Hepatocyte (in vitro differentiated cells): ENCODE data around the gene UXS1. TPM values are rescaled to one million over a fixed set of nuclear protein-coding genes. Genes with fewer than 3 reads are reported as not detected.

ENCODE experiments used
- DNase-seq: peaks from one replicate; pipeline ENCODE4 v3.0.0-alpha.2; 2016; ENCODE audit warnings: low spot score
- H2AFZ ChIP-seq: fragments of 200-600 bp; sonication (generic); 2 replicates; pipeline ENCODE4 v1.6.0; 2016; ENCODE audit warnings: antibody characterized with exemption, mild to moderate bottlenecking
- H3K27ac ChIP-seq: fragments of 200-600 bp; sonication (generic); 2 replicates; pipeline ENCODE4 v1.5.1; 2016; ENCODE audit warnings: mild to moderate bottlenecking
- H3K27me3 ChIP-seq: fragments of 200-600 bp; sonication (generic); 2 replicates; pipeline ENCODE4 v1.6.1; 2016
- H3K36me3 ChIP-seq: fragments of 200-600 bp; sonication (generic); replicated peaks from 2 replicates; pipeline ENCODE4 v1.5.1; 2016; ENCODE audit warnings: low read depth; ENCODE audit not compliant: insufficient read depth
- H3K4me1 ChIP-seq: fragments of 200-600 bp; sonication (generic); 2 replicates; pipeline ENCODE4 v1.5.1; 2016; ENCODE audit warnings: mild to moderate bottlenecking, moderate library complexity; ENCODE audit not compliant: insufficient read depth
- H3K4me2 ChIP-seq: fragments of 200-600 bp; sonication (generic); 2 replicates; pipeline ENCODE4 v1.6.0; 2016
- H3K4me3 ChIP-seq: fragments of 200-600 bp; sonication (generic); 2 replicates; pipeline ENCODE4 v1.5.1; 2016; ENCODE audit warnings: mild to moderate bottlenecking
- H3K79me2 ChIP-seq: fragments of 200-600 bp; sonication (generic); 2 replicates; pipeline ENCODE4 v1.6.0; 2017; ENCODE audit warnings: mild to moderate bottlenecking
- H3K9me2 ChIP-seq: fragments of 200-600 bp; sonication (generic); replicated peaks from 2 replicates; pipeline ENCODE4 v1.6.0; 2017; ENCODE audit warnings: mild to moderate bottlenecking; ENCODE audit not compliant: insufficient read depth
- H3K9me3 ChIP-seq: fragments of 200-600 bp; sonication (generic); 2 replicates; pipeline ENCODE4 v1.5.1; 2016; ENCODE audit warnings: low read depth, mild to moderate bottlenecking
- H4K20me1 ChIP-seq: fragments of 200-600 bp; sonication (generic); 2 replicates; pipeline ENCODE4 v1.6.0; 2016; ENCODE audit warnings: mild to moderate bottlenecking; ENCODE audit not compliant: insufficient read depth, poor library complexity, severe bottlenecking
- CTCF ChIP-seq: fragments of 200-600 bp; sonication (generic); IDR thresholded peaks from 2 replicates; pipeline ENCODE4 v1.5.1; 2016; ENCODE audit warnings: antibody characterized with exemption, mild to moderate bottlenecking; ENCODE audit not compliant: poor library complexity
- EZH2 ChIP-seq: fragments of 200-600 bp; sonication (generic); IDR thresholded peaks from 2 replicates; pipeline ENCODE4 v1.6.1; 2016; ENCODE audit warnings: antibody characterized with exemption, mild to moderate bottlenecking, borderline replicate concordance
- EZH2phosphoT487 ChIP-seq: fragments of 200-600 bp; sonication (generic); IDR thresholded peaks from one replicate; pipeline ENCODE4 v1.6.1; 2018; ENCODE audit warnings: antibody characterized with exemption, mild to moderate bottlenecking, low read depth, moderate library complexity; ENCODE audit not compliant: unreplicated experiment, severe bottlenecking
- WGBS: methylation state at CpG from one replicate; pipeline ENCODE4 v1.1.6; 2016; ENCODE audit warnings: low lambda C conversion rate; ENCODE audit errors: missing lambda C conversion rate; 5-methylcytosine and 5-hydroxymethylcytosine counted together
- polyA plus RNA-seq: library from polyadenylated mRNA; unstranded; fragments of >200 nt; fragmentation: Nextera tagmentation; extraction: Ambion mirVana; gene quantifications from 2 replicates; pipeline ENCODE4 v1.2.1, GENCODE V29; 2016
- total RNA-seq: library from RNA; depleted of rRNA; stranded (reverse); fragments of >200 nt; gene quantifications from 2 replicates; pipeline ENCODE4 v1.2.3, GENCODE V29; 2014

Gene UXS1
- total and polyA plus RNA-seq, 2 experiments from 2014 or later: 46.5 to 83.2 TPM

GRCh38 chr2:106073678-106074406, 120.3 kb downstream of the UXS1 start:
- H3K27ac ChIP-seq: no peak overlapping the region
- no peaks in the 10 kb centered on the region for H3K36me3 ChIP-seq

GRCh38 chr2:106070181-106070580, 123.9 kb downstream of the UXS1 start:
- DNase-seq: no peak
- H3K36me3 ChIP-seq: no peaks in the 10 kb centered on the region
- no peaks in the 10 kb centered on the region for H3K9me2 ChIP-seq
- no peak overlapping the region for H3K4me3 ChIP-seq
- no peaks in the 10 kb centered on the region for H4K20me1 ChIP-seq
- no peak overlapping the region for H3K27ac ChIP-seq
- H3K4me1 ChIP-seq: no peaks in the 10 kb centered on the region
- H3K9me3 ChIP-seq: no peaks in the 10 kb centered on the region
- no peak overlapping the region for H2AFZ ChIP-seq
- 84% methylated on average over 4 of the region's 4 CpGs for WGBS
- no peak overlapping the region for H3K4me2 ChIP-seq
- no peak for TF ChIP-seq CTCF
- no peak for TF ChIP-seq EZH2phosphoT487
- TF ChIP-seq EZH2: no peak
- peaks cover 11% of the 10 kb centered on the region for H3K27me3 ChIP-seq
- H3K79me2 ChIP-seq: no peaks in the 10 kb centered on the region

More at GRCh38 chr2:106073678-106074406, 120.3 kb downstream of the UXS1 start:
- Histone ChIP-seq H3K4me3 (no peak overlapping the region), H3K9me3 (no peaks in the 10 kb centered on the region), H3K4me2 (no peak overlapping the region), H3K4me1 (no peaks in the 10 kb centered on the region), H3K79me2 (no peaks in the 10 kb centered on the region), H2AFZ (no peak overlapping the region), H3K27me3 (no peaks in the 10 kb centered on the region), H3K9me2 (no peaks in the 10 kb centered on the region), H4K20me1 (no peaks in the 10 kb centered on the region)
- no peak for DNase-seq
- TF ChIP-seq EZH2phosphoT487: no peak
- TF ChIP-seq CTCF: no peak
- TF ChIP-seq EZH2: no peak
- WGBS: 90% methylated on average over 17 of the region's 17 CpGs

- Histone ChIP-seq H3K79me2 (no peaks in the 10 kb centered on the region), H3K9me3 (no peaks in the 10 kb centered on the region), H2AFZ (no peak overlapping the region), H3K4me1 (no peaks in the 10 kb centered on the region), H4K20me1 (no peaks in the 10 kb centered on the region), H3K4me3 (no peak overlapping the region), H3K4me2 (no peak overlapping the region), H3K27ac (no peak overlapping the region), H3K36me3 (no peaks in the 10 kb centered on the region), H3K27me3 (peaks cover 11% of the 10 kb centered on the region), H3K9me2 (no peaks in the 10 kb centered on the region)
- DNase-seq: no peak
- TF ChIP-seq CTCF (no peak), EZH2phosphoT487 (no peak), EZH2 (no peak)
- WGBS: 87% methylated on average over 4 of the region's 4 CpGs
These were observed 125.7 kb downstream of the UXS1 start for GRCh38 chr2:106068451-106068850.
